ENCODE measurements around the gene DDX24. TPM values are rescaled to one million over a fixed set of nuclear protein-coding genes. Genes with fewer than 3 reads are reported as not detected.

The DDX24 gene
- total RNA-seq, 1 donor from 2014 or later = 206 TPM

DNA sequence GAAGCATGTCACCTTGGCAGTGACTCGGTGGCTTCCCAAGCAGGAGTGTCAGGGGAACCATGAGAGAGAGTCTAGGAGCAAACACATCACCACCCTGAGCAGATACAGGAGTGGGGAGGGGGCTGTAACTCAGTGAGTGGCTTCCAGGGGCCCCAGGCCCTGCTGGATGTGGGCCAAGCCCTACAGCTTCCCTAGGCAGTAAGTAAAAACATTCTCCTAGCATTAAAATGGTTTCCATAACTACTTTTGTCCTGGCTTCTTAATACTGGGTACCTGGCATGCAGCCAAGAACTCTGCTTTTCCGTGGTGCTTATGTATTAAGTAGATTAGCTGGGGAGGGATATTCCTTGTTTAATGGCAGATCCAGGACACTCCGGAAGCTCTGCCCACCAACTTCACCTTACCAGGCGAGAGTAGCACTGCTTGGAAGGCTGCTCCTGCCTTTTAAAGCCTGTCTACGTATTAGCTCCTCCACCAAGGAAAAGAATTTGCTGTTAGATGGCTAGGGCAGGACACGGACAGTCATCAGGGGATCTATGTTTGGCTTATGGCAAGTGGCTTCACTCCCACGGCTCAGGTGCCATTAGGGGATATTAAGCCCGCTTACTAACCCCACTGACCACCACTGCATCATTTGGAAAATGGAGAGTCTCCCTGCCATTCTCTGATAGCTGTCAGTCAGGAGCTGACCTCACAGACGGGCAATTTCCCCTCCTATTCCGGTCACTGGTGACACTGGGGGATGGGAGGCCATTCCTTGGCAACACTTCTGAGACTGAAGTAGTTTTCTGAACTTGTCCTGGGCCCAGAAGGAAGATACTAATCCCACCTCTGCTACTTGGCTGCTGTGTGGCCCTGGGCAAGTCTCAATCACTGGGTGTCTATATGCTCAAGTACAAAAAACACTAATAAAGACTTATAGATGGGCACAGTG is 32.0 kb downstream of the DDX24 start:
- no peaks in the 10 kb centered on the region for H3K79me2 ChIP-seq (ENCODE audit: insufficient read depth, low read length)
- H3K4me3 Mint-ChIP-seq (ENCODE audit: unreplicated experiment) = no peak overlapping the region
- no peaks in the 10 kb centered on the region for H3K4me1 ChIP-seq (ENCODE audit: insufficient read depth, low read length)
- no peak overlapping the region for H3K27ac ChIP-seq (ENCODE audit: low read depth, low read length)
- H3K36me3 Mint-ChIP-seq (ENCODE audit: low read depth, unreplicated experiment) = peaks cover 31% of the 10 kb centered on the region
- H3K27me3 Mint-ChIP-seq (ENCODE audit: low read depth, unreplicated experiment) = no peaks in the 10 kb centered on the region
- no peak overlapping the region for H2AFZ ChIP-seq (ENCODE audit: low read depth, low read length)
- H3K27ac Mint-ChIP-seq (ENCODE audit: unreplicated experiment) = no peak overlapping the region
- H3K9me3 Mint-ChIP-seq (ENCODE audit: unreplicated experiment) = no peaks in the 10 kb centered on the region
- H3K9ac ChIP-seq (ENCODE audit: low read length) = no peak overlapping the region
- TF ChIP-seq, protein P1, sequence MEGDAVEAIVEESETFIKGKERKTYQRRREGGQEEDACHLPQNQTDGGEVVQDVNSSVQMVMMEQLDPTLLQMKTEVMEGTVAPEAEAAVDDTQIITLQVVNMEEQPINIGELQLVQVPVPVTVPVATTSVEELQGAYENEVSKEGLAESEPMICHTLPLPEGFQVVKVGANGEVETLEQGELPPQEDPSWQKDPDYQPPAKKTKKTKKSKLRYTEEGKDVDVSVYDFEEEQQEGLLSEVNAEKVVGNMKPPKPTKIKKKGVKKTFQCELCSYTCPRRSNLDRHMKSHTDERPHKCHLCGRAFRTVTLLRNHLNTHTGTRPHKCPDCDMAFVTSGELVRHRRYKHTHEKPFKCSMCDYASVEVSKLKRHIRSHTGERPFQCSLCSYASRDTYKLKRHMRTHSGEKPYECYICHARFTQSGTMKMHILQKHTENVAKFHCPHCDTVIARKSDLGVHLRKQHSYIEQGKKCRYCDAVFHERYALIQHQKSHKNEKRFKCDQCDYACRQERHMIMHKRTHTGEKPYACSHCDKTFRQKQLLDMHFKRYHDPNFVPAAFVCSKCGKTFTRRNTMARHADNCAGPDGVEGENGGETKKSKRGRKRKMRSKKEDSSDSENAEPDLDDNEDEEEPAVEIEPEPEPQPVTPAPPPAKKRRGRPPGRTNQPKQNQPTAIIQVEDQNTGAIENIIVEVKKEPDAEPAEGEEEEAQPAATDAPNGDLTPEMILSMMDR (IDR thresholded peaks at IDR 0.05; ENCODE audit: insufficient read depth, low read depth, low read length) = no peak
- no peak for TF ChIP-seq EZH2 (IDR thresholded peaks at IDR 0.05; ENCODE audit: insufficient read depth, low read length)
- no peak overlapping the region for H3K4me3 ChIP-seq (ENCODE audit: insufficient read depth, low read depth, low read length)
- H3K27me3 ChIP-seq (ENCODE audit: insufficient read depth, low read length) = no peaks in the 10 kb centered on the region
- peaks cover 43% of the 10 kb centered on the region for H4K20me1 ChIP-seq (ENCODE audit: insufficient read depth, low read length)
- peaks cover 8% of the 10 kb centered on the region for H3K4me1 Mint-ChIP-seq (ENCODE audit: low read depth, unreplicated experiment)
- H3K36me3 ChIP-seq (ENCODE audit: insufficient read depth, low read length) = peaks cover 51% of the 10 kb centered on the region
- FAIRE-seq = no peak
- no peak for DNase-seq (ENCODE audit: low read depth)
- H3K9me3 ChIP-seq (ENCODE audit: insufficient read depth, low read depth, low read length) = no peaks in the 10 kb centered on the region
- H3K4me2 ChIP-seq (ENCODE audit: low read length) = no peak overlapping the region

DNA sequence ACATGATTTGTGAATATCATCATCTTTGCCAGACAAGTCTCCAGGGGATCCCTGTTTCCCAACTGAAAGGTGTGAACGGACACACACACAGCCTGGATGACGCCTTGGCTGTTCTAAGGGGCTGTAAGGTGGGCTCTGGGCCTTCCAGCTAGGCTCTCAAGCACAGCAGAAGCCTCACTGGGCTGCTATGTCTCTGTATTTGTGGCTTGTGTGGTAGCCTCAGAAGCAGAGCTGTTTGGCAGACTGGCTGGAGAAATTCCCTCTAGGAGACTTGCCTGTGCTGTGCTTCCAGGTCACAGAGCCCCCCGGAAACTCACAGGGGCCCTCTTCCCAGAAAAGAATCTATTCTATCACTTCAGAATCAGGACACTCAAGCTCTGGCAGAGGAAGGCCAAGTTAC is 33.4 kb downstream of the DDX24 start:
- Mint-ChIP-seq H3K9me3 (ENCODE audit: unreplicated experiment) (no peaks in the 10 kb centered on the region), H3K4me1 (ENCODE audit: low read depth, unreplicated experiment) (peaks cover 6% of the 10 kb centered on the region), H3K4me3 (ENCODE audit: unreplicated experiment) (no peak overlapping the region), H3K27me3 (ENCODE audit: low read depth, unreplicated experiment) (no peaks in the 10 kb centered on the region), H3K27ac (ENCODE audit: unreplicated experiment) (no peak overlapping the region), H3K36me3 (ENCODE audit: low read depth, unreplicated experiment) (peaks cover 32% of the 10 kb centered on the region)
- Histone ChIP-seq H3K36me3 (ENCODE audit: insufficient read depth, low read length) (peaks cover 47% of the 10 kb centered on the region), H3K27me3 (ENCODE audit: insufficient read depth, low read length) (no peaks in the 10 kb centered on the region), H4K20me1 (ENCODE audit: insufficient read depth, low read length) (peaks cover 46% of the 10 kb centered on the region), H3K9ac (ENCODE audit: low read length) (no peak overlapping the region), H2AFZ (ENCODE audit: low read depth, low read length) (no peak overlapping the region), H3K9me3 (ENCODE audit: insufficient read depth, low read depth, low read length) (no peaks in the 10 kb centered on the region), H3K79me2 (ENCODE audit: insufficient read depth, low read length) (no peaks in the 10 kb centered on the region), H3K4me2 (ENCODE audit: low read length) (no peak overlapping the region), H3K4me1 (ENCODE audit: insufficient read depth, low read length) (no peaks in the 10 kb centered on the region), H3K4me3 (ENCODE audit: insufficient read depth, low read depth, low read length) (no peak overlapping the region), H3K27ac (ENCODE audit: low read depth, low read length) (no peak overlapping the region)
- no peak for TF ChIP-seq EZH2 (IDR thresholded peaks at IDR 0.05; ENCODE audit: insufficient read depth, low read length)
- TF ChIP-seq, protein P1 (IDR thresholded peaks at IDR 0.05; ENCODE audit: insufficient read depth, low read depth, low read length) = no peak
- no peak for FAIRE-seq
- DNase-seq (ENCODE audit: low read depth) = no peak
